ENCODE data around the gene CCNE1.

CCNE1 gene

GRCh38 chr19:29812881-29813275, 1.1 kb downstream of the CCNE1 start (continued):
- peak; percentile 8; the same call in 1 of the 2 replicates for TF ChIP-seq ZNF600 (tag by site-specific recombination; IDR thresholded peaks at IDR 0.05)
- TF ChIP-seq ZNF501 (tag by site-specific recombination; IDR thresholded peaks at IDR 0.05), result 0 out of 2 replicates have a peak, but pooled peaks have one; percentile 1

- no peak overlapping the region for H3K4me3 ChIP-seq (ENCODE audit: low read depth, low read length)
- no peak overlapping the region for H3K27ac ChIP-seq (ENCODE audit: extremely low read depth, low read depth, low read length)
- TF ChIP-seq KLF9 (tag by site-specific recombination; IDR thresholded peaks at IDR 0.05; ENCODE audit: low read depth), result no peak
- TF ChIP-seq ZNF433 (tag by site-specific recombination; IDR thresholded peaks at IDR 0.05; ENCODE audit: low read depth), result no peak
- no peaks in the 10 kb centered on the region for H3K9me3 ChIP-seq (ENCODE audit: control insufficient read depth, insufficient read depth, low read depth, low read length)
- ChIA-PET CTCF (interaction anchor here (0.5 to 2.2 kb wide), 6 partner anchors 10 to 840 kb away, joined by 3 to 10 read pairs (median 4); no protein-coding TSS in a partner anchor), POLR2A (interaction anchor here (2.2 kb wide), 1 partner anchor 31 kb away, joined by 28 read pairs; no protein-coding TSS in a partner anchor)
- peaks cover 37 to 48% of the 10 kb centered on the region in 2 experiments for H3K36me3 ChIP-seq (ENCODE audit: control insufficient read depth in 2 of 2, insufficient read depth in 1 of 2, low read length in 2 of 2)
- H3K4me1 ChIP-seq (ENCODE audit: control insufficient read depth, insufficient read depth, low read length), result peaks cover 11% of the 10 kb centered on the region
These were observed 1.9 kb downstream of the CCNE1 start for GRCh38 chr19:29813642-29814041.

- TF ChIP-seq ZNF692 (tag by site-specific recombination; IDR thresholded peaks at IDR 0.05) (no peak), KLF17 (tag by site-specific recombination; IDR thresholded peaks at IDR 0.05) (no peak), ZNF777 (tag by site-specific recombination; IDR thresholded peaks at IDR 0.05; ENCODE audit: borderline replicate concordance) (no peak), GLIS2 (tag by site-specific recombination; IDR thresholded peaks at IDR 0.05) (no peak), SCRT2 (tag by site-specific recombination; IDR thresholded peaks at IDR 0.05) (no peak), ZNF214 (tag by site-specific recombination; IDR thresholded peaks at IDR 0.05; ENCODE audit: borderline replicate concordance) (no peak), ZNF555 (tag by site-specific recombination; conservative IDR thresholded peaks at IDR 0.05) (no peak), ZNF311 (tag by site-specific recombination; IDR thresholded peaks at IDR 0.05; ENCODE audit: borderline replicate concordance) (no peak)
- ChIA-PET CTCF (interaction anchor here (0.6 to 1.5 kb wide), 3 partner anchors 17 to 99 kb away, joined by 3 to 5 read pairs (median 4); no protein-coding TSS in a partner anchor), POLR2A (interaction anchor here (0.6 to 1.5 kb wide), 6 partner anchors 27 to 63 kb away, joined by 3 to 7 read pairs (median 4); no protein-coding TSS in a partner anchor)
- no peak overlapping the region for H3K27ac ChIP-seq (ENCODE audit: extremely low read depth, low read depth, low read length)
- H3K9me3 ChIP-seq (ENCODE audit: control insufficient read depth, insufficient read depth, low read depth, low read length), result no peaks in the 10 kb centered on the region
- H3K4me1 ChIP-seq (ENCODE audit: control insufficient read depth, insufficient read depth, low read length), result peaks cover 11% of the 10 kb centered on the region
- peaks cover 52 to 63% of the 10 kb centered on the region in 2 experiments for H3K36me3 ChIP-seq (ENCODE audit: control insufficient read depth in 2 of 2, insufficient read depth in 1 of 2, low read length in 2 of 2)
- H3K4me3 ChIP-seq (ENCODE audit: low read depth, low read length), result no peak overlapping the region
These were observed 3.4 kb downstream of the CCNE1 start for GRCh38 chr19:29815231-29815630.

GRCh38 chr19:29817316-29817715, 5.5 kb downstream of the CCNE1 start:
- ChIA-PET POLR2A (interaction anchor here (0.6 to 2.1 kb wide), 6 partner anchors 12 to 1338 kb away, joined by 3 to 15 read pairs (median 4); no protein-coding TSS in a partner anchor), CTCF (interaction anchor here (0.6 to 1.6 kb wide), 7 partner anchors 21 to 1030 kb away, joined by 3 to 4 read pairs (median 3); no protein-coding TSS in a partner anchor)
- Histone ChIP-seq H3K27ac (ENCODE audit: extremely low read depth, low read depth, low read length) (peak overlapping the region; percentile 0; the same call in 1 of the 2 replicates), H3K9me3 (ENCODE audit: control insufficient read depth, insufficient read depth, low read depth, low read length) (no peaks in the 10 kb centered on the region), H3K4me3 (ENCODE audit: low read depth, low read length) (no peak overlapping the region), H3K4me1 (ENCODE audit: control insufficient read depth, insufficient read depth, low read length) (peaks cover 6% of the 10 kb centered on the region), H3K36me3 (ENCODE audit: control insufficient read depth in 2 of 2, insufficient read depth in 1 of 2, low read length in 2 of 2) (peaks cover 73 to 84% of the 10 kb centered on the region in 2 experiments)
- TF ChIP-seq ZBTB21 (tag by site-specific recombination; IDR thresholded peaks at IDR 0.05) (no peak), ZNF362 (tag by site-specific recombination; IDR thresholded peaks at IDR 0.05) (no peak), ZNF510 (tag by site-specific recombination; IDR thresholded peaks at IDR 0.05; ENCODE audit: insufficient replicate concordance) (no peak), REPIN1 (tag by site-specific recombination; IDR thresholded peaks at IDR 0.05; ENCODE audit: low read depth) (no peak), ZSCAN4 (tag by site-specific recombination; IDR thresholded peaks at IDR 0.05) (no peak)

Data from HEK293 (cell line).